Left ventricle myocardium superior (tissue), 1 donor: ENCODE measurements around the gene DYDC2. TPM values are rescaled to one million over a fixed set of nuclear protein-coding genes. Genes with fewer than 3 reads are reported as not detected.
"Not testable (repeated sequence)": the region's sequence is repeated elsewhere in the genome, so short reads cannot be mapped to it uniquely, and the experiment has no call there.

ENCODE experiments used
- ATAC-seq: fragments of 200-7000 bp; cut with Tn5 transposase; one replicate; pipeline ENCODE4 v1.9.1; 2020; ENCODE audit warnings: mild to moderate bottlenecking, moderate library complexity
- DNase-seq: peaks from one replicate; pipeline ENCODE4 v3.0.0-alpha.2; 2020
- intact Hi-C: fragments of 100-400 bp; cut with micrococcal nuclease; formaldehyde crosslinking; loops from one replicate; pipeline ENCODE4 v1.11.0; 2022
- long read RNA-seq: library from polyadenylated mRNA; unstranded; transcript quantifications from one replicate; pipeline ENCODE4 v2.0.0, GENCODE V29; 2021
- total RNA-seq: library from RNA; stranded (reverse); fragmentation: NEBNext Ultra II Directional; extraction: Animal tissue kit (Norgen Biotek cat#: 25700); gene quantifications from one replicate; pipeline ENCODE4 v1.2.1, GENCODE V29; 2021
- donor health status: DM: no; HTN: yes; CAD: no; lungs with severe emphysema.

Gene DYDC2
- not detected for total RNA-seq
- long read RNA-seq: 0 reads

- peak; percentile 73 for DNase-seq
- ATAC-seq: peak; percentile 88
- intact Hi-C loops: no loop called here
These were observed at the start of gene DYDC2, which contains the start of gene DYDC1 for GRCh38 chr10:80356563-80356988. DYDC2 (plus strand) TSS chr10:80356781; CDS start chr10:80362444, 5,663 bp downstream. DYDC1 (minus strand) TSS chr10:80356755; CDS start chr10:80352601, 4,154 bp downstream.

GRCh38 chr10:80313523-80313922, 43.1 kb upstream of the DYDC2 start:
- ATAC-seq: no peak
- DNase-seq: no peak
- intact Hi-C loops: no loop called here

- ATAC-seq (no peak), DNase-seq (no peak)
- intact Hi-C loops: no loop called here
These were observed 41.2 kb upstream of the DYDC2 start for GRCh38 chr10:80315391-80315790.

GRCh38 chr10:80318742-80319141, 37.8 kb upstream of the DYDC2 start:
- no peak for DNase-seq
- intact Hi-C loops: no loop called here
- ATAC-seq: no peak

GRCh38 chr10:80319318-80319717, 37.3 kb upstream of the DYDC2 start:
- ATAC-seq (no peak), DNase-seq (no peak)
- intact Hi-C loops: no loop called here

GRCh38 chr10:80319725-80320290, 36.8 kb upstream of the DYDC2 start:
- ATAC-seq: no peak
- intact Hi-C loops: no loop called here

GRCh38 chr10:80320377-80320776, 36.2 kb upstream of the DYDC2 start:
- no peak for DNase-seq
- intact Hi-C loops: no loop called here
- no peak for ATAC-seq

More at GRCh38 chr10:80319725-80320290, 36.8 kb upstream of the DYDC2 start:
- DNase-seq: no peak

- DNase-seq (no peak), ATAC-seq (no peak)
- intact Hi-C loops: no loop called here
These were observed 35.4 kb upstream of the DYDC2 start for GRCh38 chr10:80321183-80321582.

GRCh38 chr10:80322158-80322557, 34.4 kb upstream of the DYDC2 start:
- intact Hi-C loops: no loop called here
- DNase-seq (no peak), ATAC-seq (no peak)

- DNase-seq: no peak
- intact Hi-C loops: no loop called here
- ATAC-seq: no peak
These were observed 33.9 kb upstream of the DYDC2 start for GRCh38 chr10:80322711-80323110.

GRCh38 chr10:80323311-80323710, 33.3 kb upstream of the DYDC2 start:
- DNase-seq: no peak
- intact Hi-C loops: no loop called here
- ATAC-seq: no peak

- ATAC-seq: no peak
These were observed 32.5 kb upstream of the DYDC2 start for GRCh38 chr10:80324086-80324485.

GRCh38 chr10:80324891-80325364, 31.7 kb upstream of the DYDC2 start:
- ATAC-seq: no peak
- no peak for DNase-seq
- intact Hi-C loops: no loop called here

More at GRCh38 chr10:80324086-80324485, 32.5 kb upstream of the DYDC2 start:
- intact Hi-C loops: no loop called here
- no peak for DNase-seq

GRCh38 chr10:80333983-80334382, 22.6 kb upstream of the DYDC2 start:
- ATAC-seq (no peak), DNase-seq (no peak)
- intact Hi-C loops: no loop called here

- DNase-seq: no peak
- ATAC-seq: peak; percentile 22
- intact Hi-C loops: no loop called here
These were observed 12.3 kb upstream of the DYDC2 start for GRCh38 chr10:80344276-80344675.

GRCh38 chr10:80344912-80345311, 11.7 kb upstream of the DYDC2 start:
- ATAC-seq (no peak), DNase-seq (no peak)
- intact Hi-C loops: no loop called here

- DNase-seq (no peak), ATAC-seq (no peak)
These were observed 6.3 kb upstream of the DYDC2 start for GRCh38 chr10:80350251-80350650.

GRCh38 chr10:80351220-80351619, 5.4 kb upstream of the DYDC2 start:
- ATAC-seq: no peak
- DNase-seq: no peak
- intact Hi-C loops: no loop called here

More at GRCh38 chr10:80350251-80350650, 6.3 kb upstream of the DYDC2 start:
- intact Hi-C loops: no loop called here

GRCh38 chr10:80356989-80357850, 639 bp downstream of the DYDC2 start:
- intact Hi-C loops: no loop called here
- no peak for DNase-seq
- ATAC-seq: peak; percentile 43

- intact Hi-C loops: no loop called here
- ATAC-seq: no peak
- no peak for DNase-seq
These were observed 1.2 kb downstream of the DYDC2 start for GRCh38 chr10:80357851-80358125.

- intact Hi-C loops, ATAC-seq, DNase-seq: not testable (repeated sequence)
These were observed 2.3 kb downstream of the DYDC2 start for GRCh38 chr10:80358925-80359324.
